ENCODE data around the gene FSIP1. TPM values are rescaled to one million over a fixed set of nuclear protein-coding genes. Genes with fewer than 3 reads are reported as not detected.

The FSIP1 gene
- total RNA-seq, 1 experiment from 2014 or later: 0.61 TPM

DNA sequence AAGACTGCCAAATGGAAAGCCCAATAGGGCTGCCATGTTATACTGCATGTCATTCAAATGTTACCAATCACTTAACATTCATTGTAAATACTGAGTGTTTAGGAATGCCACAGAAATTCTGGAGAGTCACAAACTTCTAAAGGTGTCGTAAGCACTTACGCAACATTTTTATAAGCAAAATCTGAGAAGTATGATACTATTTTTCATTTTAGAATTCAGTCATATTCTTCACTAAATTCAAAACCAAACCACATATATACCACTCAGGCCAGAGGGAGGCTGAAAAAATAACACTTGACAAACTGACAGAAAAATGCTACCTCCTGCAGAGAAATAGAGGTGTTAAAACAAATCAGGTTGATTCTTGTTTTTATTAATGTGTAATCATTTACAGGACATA is 112.0 kb downstream of the FSIP1 start:
- TF ChIP-seq NFYB (CRISPR knock-in tag; conservative IDR thresholded peaks at IDR 0.05; ENCODE audit: low read depth): no peak
- TF ChIP-seq, protein P1, sequence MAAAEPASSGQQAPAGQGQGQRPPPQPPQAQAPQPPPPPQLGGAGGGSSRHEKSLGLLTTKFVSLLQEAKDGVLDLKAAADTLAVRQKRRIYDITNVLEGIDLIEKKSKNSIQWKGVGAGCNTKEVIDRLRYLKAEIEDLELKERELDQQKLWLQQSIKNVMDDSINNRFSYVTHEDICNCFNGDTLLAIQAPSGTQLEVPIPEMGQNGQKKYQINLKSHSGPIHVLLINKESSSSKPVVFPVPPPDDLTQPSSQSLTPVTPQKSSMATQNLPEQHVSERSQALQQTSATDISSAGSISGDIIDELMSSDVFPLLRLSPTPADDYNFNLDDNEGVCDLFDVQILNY (CRISPR knock-in tag; IDR thresholded peaks at IDR 0.05): no peak
- TF ChIP-seq ATF2 (CRISPR knock-in tag; IDR thresholded peaks at IDR 0.05; ENCODE audit: borderline replicate concordance, low read depth): no peak
- TF ChIP-seq, protein P2, sequence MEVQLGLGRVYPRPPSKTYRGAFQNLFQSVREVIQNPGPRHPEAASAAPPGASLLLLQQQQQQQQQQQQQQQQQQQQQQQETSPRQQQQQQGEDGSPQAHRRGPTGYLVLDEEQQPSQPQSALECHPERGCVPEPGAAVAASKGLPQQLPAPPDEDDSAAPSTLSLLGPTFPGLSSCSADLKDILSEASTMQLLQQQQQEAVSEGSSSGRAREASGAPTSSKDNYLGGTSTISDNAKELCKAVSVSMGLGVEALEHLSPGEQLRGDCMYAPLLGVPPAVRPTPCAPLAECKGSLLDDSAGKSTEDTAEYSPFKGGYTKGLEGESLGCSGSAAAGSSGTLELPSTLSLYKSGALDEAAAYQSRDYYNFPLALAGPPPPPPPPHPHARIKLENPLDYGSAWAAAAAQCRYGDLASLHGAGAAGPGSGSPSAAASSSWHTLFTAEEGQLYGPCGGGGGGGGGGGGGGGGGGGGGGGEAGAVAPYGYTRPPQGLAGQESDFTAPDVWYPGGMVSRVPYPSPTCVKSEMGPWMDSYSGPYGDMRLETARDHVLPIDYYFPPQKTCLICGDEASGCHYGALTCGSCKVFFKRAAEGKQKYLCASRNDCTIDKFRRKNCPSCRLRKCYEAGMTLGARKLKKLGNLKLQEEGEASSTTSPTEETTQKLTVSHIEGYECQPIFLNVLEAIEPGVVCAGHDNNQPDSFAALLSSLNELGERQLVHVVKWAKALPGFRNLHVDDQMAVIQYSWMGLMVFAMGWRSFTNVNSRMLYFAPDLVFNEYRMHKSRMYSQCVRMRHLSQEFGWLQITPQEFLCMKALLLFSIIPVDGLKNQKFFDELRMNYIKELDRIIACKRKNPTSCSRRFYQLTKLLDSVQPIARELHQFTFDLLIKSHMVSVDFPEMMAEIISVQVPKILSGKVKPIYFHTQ (CRISPR knock-in tag; IDR thresholded peaks at IDR 0.05): no peak
- TF ChIP-seq ZSCAN18 (CRISPR knock-in tag; IDR thresholded peaks at IDR 0.05): no peak
- TF ChIP-seq FOXP1 (CRISPR knock-in tag; IDR thresholded peaks at IDR 0.05; ENCODE audit: borderline replicate concordance): no peak
- no peak for TF ChIP-seq NFATC4 (CRISPR knock-in tag; IDR thresholded peaks at IDR 0.05)
- TF ChIP-seq ZMAT4 (CRISPR knock-in tag; IDR thresholded peaks at IDR 0.05): no peak
- no peak for TF ChIP-seq GABPB1 (CRISPR knock-in tag; IDR thresholded peaks at IDR 0.05)
- TF ChIP-seq, protein P3, sequence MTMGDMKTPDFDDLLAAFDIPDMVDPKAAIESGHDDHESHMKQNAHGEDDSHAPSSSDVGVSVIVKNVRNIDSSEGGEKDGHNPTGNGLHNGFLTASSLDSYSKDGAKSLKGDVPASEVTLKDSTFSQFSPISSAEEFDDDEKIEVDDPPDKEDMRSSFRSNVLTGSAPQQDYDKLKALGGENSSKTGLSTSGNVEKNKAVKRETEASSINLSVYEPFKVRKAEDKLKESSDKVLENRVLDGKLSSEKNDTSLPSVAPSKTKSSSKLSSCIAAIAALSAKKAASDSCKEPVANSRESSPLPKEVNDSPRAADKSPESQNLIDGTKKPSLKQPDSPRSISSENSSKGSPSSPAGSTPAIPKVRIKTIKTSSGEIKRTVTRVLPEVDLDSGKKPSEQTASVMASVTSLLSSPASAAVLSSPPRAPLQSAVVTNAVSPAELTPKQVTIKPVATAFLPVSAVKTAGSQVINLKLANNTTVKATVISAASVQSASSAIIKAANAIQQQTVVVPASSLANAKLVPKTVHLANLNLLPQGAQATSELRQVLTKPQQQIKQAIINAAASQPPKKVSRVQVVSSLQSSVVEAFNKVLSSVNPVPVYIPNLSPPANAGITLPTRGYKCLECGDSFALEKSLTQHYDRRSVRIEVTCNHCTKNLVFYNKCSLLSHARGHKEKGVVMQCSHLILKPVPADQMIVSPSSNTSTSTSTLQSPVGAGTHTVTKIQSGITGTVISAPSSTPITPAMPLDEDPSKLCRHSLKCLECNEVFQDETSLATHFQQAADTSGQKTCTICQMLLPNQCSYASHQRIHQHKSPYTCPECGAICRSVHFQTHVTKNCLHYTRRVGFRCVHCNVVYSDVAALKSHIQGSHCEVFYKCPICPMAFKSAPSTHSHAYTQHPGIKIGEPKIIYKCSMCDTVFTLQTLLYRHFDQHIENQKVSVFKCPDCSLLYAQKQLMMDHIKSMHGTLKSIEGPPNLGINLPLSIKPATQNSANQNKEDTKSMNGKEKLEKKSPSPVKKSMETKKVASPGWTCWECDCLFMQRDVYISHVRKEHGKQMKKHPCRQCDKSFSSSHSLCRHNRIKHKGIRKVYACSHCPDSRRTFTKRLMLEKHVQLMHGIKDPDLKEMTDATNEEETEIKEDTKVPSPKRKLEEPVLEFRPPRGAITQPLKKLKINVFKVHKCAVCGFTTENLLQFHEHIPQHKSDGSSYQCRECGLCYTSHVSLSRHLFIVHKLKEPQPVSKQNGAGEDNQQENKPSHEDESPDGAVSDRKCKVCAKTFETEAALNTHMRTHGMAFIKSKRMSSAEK (CRISPR knock-in tag; IDR thresholded peaks at IDR 0.05; ENCODE audit: borderline replicate concordance): no peak
- no peak for TF ChIP-seq CDX4 (CRISPR knock-in tag; IDR thresholded peaks at IDR 0.05; ENCODE audit: borderline replicate concordance)
- TF ChIP-seq, protein P4, sequence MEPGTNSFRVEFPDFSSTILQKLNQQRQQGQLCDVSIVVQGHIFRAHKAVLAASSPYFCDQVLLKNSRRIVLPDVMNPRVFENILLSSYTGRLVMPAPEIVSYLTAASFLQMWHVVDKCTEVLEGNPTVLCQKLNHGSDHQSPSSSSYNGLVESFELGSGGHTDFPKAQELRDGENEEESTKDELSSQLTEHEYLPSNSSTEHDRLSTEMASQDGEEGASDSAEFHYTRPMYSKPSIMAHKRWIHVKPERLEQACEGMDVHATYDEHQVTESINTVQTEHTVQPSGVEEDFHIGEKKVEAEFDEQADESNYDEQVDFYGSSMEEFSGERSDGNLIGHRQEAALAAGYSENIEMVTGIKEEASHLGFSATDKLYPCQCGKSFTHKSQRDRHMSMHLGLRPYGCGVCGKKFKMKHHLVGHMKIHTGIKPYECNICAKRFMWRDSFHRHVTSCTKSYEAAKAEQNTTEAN (CRISPR knock-in tag; IDR thresholded peaks at IDR 0.05): no peak
- TF ChIP-seq, protein P5, sequence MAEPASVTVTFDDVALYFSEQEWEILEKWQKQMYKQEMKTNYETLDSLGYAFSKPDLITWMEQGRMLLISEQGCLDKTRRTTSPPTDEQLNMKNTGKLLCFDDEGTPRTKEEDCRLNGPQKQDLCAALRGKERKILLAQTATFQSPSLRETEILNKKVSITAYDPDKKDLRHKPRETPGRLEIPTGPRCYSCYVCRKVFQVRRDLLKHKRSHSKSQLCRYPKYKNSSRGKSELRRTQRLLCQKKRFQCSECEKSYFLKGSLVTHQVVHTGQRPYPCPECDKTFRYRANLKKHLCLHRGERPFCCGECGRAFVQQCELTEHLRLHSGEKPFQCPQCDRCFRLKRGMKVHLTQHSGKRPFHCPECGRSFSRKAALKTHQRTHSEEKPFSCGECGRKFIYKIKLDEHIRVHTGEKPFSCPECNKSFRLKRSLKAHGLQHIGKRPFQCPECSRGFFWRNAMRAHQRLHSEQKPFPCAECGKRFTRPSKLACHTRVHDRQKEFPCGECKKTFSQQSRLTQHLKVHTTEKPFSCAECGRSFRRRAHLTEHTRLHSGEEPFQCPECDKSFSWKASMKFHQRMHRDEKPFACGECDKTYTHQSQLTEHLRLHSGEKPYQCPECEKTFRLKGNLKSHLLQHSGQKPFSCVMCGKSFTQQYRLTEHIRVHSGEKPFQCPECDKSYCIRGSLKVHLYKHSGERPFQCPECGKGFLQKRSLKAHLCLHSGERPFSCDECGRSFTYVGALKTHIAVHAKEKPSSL (CRISPR knock-in tag; conservative IDR thresholded peaks at IDR 0.05): no peak
- TF ChIP-seq SMAD4 (CRISPR knock-in tag; IDR thresholded peaks at IDR 0.05): no peak
- no peak for TF ChIP-seq AFF4 (CRISPR knock-in tag; IDR thresholded peaks at IDR 0.05; ENCODE audit: borderline replicate concordance)
- Mint-ChIP-seq H3K27me3 (ENCODE audit: low read depth) (no peaks in the 10 kb centered on the region), H3K4me1 (peaks cover 28% of the 10 kb centered on the region), H3K4me3 (no peak overlapping the region), H3K36me3 (no peaks in the 10 kb centered on the region), H3K27ac (no peak overlapping the region), H3K9me3 (no peaks in the 10 kb centered on the region)
- ATAC-seq: no peak
- DNase-seq (ENCODE audit: low spot score): no peak
- CTCF ChIA-PET: no interaction called here
- POLR2A ChIA-PET: no interaction called here
